ENCODE data around the gene POLR2J3. TPM values are rescaled to one million over a fixed set of nuclear protein-coding genes. Genes with fewer than 3 reads are reported as not detected.

POLR2J3 gene
- total RNA-seq, result 36.5 and 75.0 TPM in 2 replicates

DNA sequence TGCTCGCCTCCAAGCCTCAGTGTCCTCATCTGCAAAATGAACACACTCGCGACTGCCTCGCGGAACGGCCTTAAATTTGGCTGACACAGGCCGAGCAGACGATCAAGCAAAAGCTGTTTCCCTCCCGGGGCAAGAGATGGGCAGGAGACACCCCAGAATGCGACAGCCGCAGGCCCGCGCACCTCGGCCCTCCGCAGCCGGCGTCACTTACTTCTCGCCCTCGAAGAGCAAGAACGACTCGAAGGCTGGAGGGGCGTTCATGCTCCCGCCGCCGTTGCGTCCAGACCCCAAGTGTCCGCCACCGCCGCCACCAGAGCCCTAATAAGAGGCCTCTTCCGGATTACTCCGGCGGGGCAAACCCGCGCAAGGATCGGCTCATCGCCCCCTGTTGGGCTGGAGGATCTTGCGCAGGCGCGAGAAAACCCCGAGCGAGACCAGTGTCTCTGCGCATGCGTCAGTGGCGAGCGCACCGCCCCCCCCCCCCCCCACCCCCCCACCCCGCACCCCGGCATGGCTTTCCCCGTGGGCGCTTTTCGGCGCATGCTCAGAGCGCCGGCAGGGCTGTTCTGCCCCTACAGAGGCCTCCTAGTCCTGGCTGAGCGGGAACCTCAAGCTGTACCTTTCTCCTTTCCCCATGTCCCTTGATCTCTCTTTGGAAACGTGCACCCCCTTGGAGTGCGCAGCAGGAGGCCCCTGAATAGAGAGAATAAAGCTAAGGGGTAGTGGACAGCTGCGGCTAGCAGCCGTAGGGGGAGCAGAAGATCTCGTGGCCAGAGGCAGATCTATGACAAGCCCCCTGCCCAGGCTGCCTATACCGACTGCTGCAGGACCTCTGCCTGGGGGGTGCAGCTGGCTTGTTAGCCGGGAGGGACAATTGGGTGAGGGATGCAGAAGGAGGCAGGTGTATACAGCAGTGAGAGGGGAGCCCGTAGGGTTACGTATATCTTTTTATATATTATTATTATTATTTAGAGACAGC, at the start of gene POLR2J3:
POLR2J3 (minus strand) TSS at position 323 of the 979 bp plus-strand sequence; CDS start at position 261, 62 bp downstream.

GRCh38 chr7:102616507-102617125, 44.2 kb upstream of the POLR2J3 start, which contains the start of gene RASA4:
Gene RASA4 (minus strand): TSS chr7:102616756. CDS start chr7:102616689, 67 bp downstream.

DNA sequence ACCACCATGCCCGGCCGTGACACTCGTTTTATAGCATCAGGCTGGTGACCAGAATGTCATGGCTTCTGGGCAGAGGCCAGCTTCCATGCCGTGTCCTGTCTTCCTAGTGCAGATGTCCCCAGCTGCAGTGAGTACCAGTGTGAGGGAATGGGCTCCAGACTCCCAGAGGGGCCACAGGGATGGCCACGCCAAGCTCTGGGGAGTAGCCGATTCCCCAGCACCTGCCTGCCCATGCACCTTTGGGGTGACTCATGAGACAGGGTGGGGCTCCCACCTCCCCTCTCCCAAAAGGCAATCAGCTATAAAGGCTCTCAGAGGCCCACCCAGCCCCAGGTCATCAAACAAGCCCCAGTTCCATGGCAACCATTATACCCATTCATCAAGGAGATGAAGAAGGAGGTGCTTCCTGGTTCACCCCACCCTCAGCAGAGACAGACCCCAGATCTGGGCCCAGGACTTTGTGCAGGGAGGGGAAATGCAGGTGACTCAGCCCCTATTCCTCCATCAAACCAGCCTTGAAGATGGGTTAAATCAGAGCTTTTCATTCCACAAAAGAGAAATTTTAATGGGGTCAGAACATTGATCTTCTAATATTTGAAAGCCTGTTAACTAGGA, 21.5 kb downstream of the POLR2J3 start, which contains the start of gene SPDYE2:
SPDYE2 (plus strand) TSS at position 419 of the 615 bp plus-strand sequence. CDS start 2,030 bp downstream, outside the sequence.

DNA sequence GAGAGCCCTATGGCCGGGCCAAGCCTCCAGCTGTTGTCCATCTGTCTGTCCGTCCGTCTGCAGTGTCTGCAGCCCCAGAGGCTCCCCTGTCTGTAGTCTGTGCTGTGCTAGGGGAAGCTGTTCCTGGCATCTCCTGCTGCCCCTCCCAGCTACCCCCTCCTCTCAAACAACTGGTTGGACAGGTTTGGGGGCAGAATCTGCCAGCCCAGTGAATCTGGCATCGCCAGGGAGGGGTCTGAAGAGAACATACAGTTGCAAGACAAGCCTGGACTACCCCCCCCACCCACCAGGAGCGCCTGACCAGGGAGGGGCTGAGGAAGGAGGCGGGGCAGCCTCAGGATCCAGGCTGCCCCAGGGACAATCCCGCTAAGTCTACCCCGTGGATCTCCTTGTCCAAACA, 28.8 kb downstream of the POLR2J3 start, which contains the start of gene UPK3BL2:
UPK3BL2 (minus strand) TSS at position 101 of the 400 bp plus-strand sequence; CDS start at position 41, 60 bp downstream.

DNA sequence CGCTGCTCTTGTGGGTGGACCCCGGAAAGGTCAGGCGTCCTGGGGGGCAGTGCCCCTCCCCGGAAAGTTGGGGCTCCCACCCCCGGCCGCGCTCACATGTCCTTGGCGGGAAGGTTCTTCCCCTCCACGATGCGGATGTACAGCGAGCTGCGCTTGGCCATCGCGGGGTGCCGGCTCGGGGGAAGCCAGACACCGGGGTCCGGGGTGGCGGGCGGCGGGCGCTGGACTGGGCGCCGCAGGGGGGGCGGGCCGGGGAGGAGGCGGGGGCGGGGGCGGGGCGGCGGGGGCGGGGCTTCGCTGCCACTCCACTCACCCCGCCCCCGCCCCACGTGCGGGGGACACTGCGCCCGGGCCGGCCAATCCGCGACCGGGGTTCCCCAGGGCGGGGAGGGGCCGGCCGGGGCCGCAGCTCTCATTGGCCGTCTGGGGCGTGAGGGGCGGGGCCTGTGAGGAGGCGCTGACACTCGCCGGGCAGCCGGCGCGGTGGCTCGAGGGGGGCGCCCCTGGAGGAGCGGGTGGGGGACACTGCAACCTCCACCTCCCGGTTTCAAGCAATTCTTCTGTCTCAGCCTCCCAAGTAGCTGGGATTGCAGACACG, 54.7 kb downstream of the POLR2J3 start, which contains the start of gene RASA4B:
RASA4B (minus strand) TSS at position 228 of the 598 bp plus-strand sequence; CDS start at position 161, 67 bp downstream.

Other genes with a start within 250 kb of the POLR2J3 start
- gene SPDYE6, start 216.1 kb downstream of the POLR2J3 start, total RNA-seq, result not detected in 2 replicates
- 19.0 and 19.2 TPM in 2 replicates for gene PRKRIP1, start 176.2 kb downstream of the POLR2J3 start, total RNA-seq
- 53.9 and 58.0 TPM in 2 replicates for gene ORAI2, start 139.0 kb downstream of the POLR2J3 start, total RNA-seq
- 10.9 and 12.8 TPM in 2 replicates for gene ALKBH4, start 107.7 kb downstream of the POLR2J3 start, total RNA-seq
- gene LRWD1, start 107.6 kb downstream of the POLR2J3 start, total RNA-seq, result 14.8 and 15.3 TPM in 2 replicates
- 18.2 TPM in 2 replicates for gene POLR2J, start 93.7 kb downstream of the POLR2J3 start, total RNA-seq
- 1.7 and 6.5 TPM in 2 replicates for gene RASA4B, start 54.8 kb downstream of the POLR2J3 start, total RNA-seq
- gene UPK3BL2, start 28.9 kb downstream of the POLR2J3 start, total RNA-seq, result 4.2 and 5.6 TPM in 2 replicates
- not detected in 2 replicates for gene SPDYE2, start 21.4 kb downstream of the POLR2J3 start, total RNA-seq
- gene RASA4, start 44.2 kb upstream of the POLR2J3 start, total RNA-seq, result 10.4 and 14.9 TPM in 2 replicates
- 7.4 and 15.4 TPM in 2 replicates for gene UPK3BL1, start 70.2 kb upstream of the POLR2J3 start, total RNA-seq
- gene SPDYE2B, start 77.7 kb upstream of the POLR2J3 start, total RNA-seq, result not detected in 2 replicates
- 6.9 and 7.6 TPM in 2 replicates for gene POLR2J2, start 99.1 kb upstream of the POLR2J3 start, total RNA-seq
- gene FAM185A, start 176.4 kb upstream of the POLR2J3 start, total RNA-seq, result 5.6 and 7.5 TPM in 2 replicates

Measured in hair follicle dermal papilla cell (primary cell).